B cell (primary cell): Measurements from ENCODE around the gene LZTS3.

Experiments used
- EZH2 ChIP-seq: IDR thresholded peaks from 2 replicates; pipeline ENCODE4 v1.6.1; 2012; ENCODE audit warnings: borderline replicate concordance, low read depth, mild to moderate bottlenecking, moderate library complexity, low read length; ENCODE audit not compliant: insufficient read depth, poor library complexity, severe bottlenecking
- TF ChIP-seq, protein P1 (sequence below): fragments of 200-600 bp; IDR thresholded peaks from one replicate; pipeline ENCODE4 v1.8.0; 2022; ENCODE audit warnings: antibody characterized with exemption, mild to moderate bottlenecking

DNA sequence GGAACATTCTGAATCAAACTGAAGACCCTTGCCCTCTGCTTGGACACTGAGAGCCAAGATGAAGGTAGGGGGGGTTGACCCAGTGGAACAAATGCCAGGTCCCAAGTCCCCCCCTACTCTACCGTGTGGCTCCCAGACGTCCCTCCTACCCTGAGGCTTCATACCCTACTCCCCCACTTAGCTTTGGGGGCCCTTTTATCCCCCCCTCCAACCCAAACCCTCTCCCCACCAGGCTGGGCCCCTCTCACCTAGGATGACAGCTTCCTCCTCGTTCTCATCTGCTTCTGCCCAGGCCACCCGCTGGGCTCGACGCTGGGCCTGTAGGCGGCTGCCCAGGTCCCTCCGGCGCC lies 29.6 kb upstream of the LZTS3 start:
- no peak for TF ChIP-seq EZH2
- TF ChIP-seq, protein P1, sequence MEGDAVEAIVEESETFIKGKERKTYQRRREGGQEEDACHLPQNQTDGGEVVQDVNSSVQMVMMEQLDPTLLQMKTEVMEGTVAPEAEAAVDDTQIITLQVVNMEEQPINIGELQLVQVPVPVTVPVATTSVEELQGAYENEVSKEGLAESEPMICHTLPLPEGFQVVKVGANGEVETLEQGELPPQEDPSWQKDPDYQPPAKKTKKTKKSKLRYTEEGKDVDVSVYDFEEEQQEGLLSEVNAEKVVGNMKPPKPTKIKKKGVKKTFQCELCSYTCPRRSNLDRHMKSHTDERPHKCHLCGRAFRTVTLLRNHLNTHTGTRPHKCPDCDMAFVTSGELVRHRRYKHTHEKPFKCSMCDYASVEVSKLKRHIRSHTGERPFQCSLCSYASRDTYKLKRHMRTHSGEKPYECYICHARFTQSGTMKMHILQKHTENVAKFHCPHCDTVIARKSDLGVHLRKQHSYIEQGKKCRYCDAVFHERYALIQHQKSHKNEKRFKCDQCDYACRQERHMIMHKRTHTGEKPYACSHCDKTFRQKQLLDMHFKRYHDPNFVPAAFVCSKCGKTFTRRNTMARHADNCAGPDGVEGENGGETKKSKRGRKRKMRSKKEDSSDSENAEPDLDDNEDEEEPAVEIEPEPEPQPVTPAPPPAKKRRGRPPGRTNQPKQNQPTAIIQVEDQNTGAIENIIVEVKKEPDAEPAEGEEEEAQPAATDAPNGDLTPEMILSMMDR, result no peak
